ENCODE data around the gene CTDP1.

CTDP1 gene

GRCh38 chr18:79679552-79680099, at the start of gene CTDP1:
Gene CTDP1 (plus strand): TSS chr18:79679803. CDS start chr18:79679948, 145 bp downstream.
- DNase-seq (ENCODE audit: low spot score): peak; percentile 98

GRCh38 chr18:79630281-79631095, 49.1 kb upstream of the CTDP1 start:
- no peak for DNase-seq (ENCODE audit: low spot score)

GRCh38 chr18:79631096-79631507, 48.5 kb upstream of the CTDP1 start:
- no peak for DNase-seq (ENCODE audit: low spot score)

- DNase-seq (ENCODE audit: low spot score): no peak
Measured at GRCh38 chr18:79631761-79632446, 47.7 kb upstream of the CTDP1 start.

- DNase-seq (ENCODE audit: low spot score): no peak
Measured at GRCh38 chr18:79632765-79633164, 46.8 kb upstream of the CTDP1 start.

GRCh38 chr18:79634186-79634585, 45.4 kb upstream of the CTDP1 start:
- DNase-seq (ENCODE audit: low spot score): no peak

- DNase-seq (ENCODE audit: low spot score): no peak
Measured at GRCh38 chr18:79634593-79635426, 44.8 kb upstream of the CTDP1 start.

- DNase-seq (ENCODE audit: low spot score): no peak
Measured at GRCh38 chr18:79635427-79635726, 44.2 kb upstream of the CTDP1 start.

- DNase-seq (ENCODE audit: low spot score): peak; percentile 66
Measured at GRCh38 chr18:79637181-79637920, 42.3 kb upstream of the CTDP1 start.

- no peak for DNase-seq (ENCODE audit: low spot score)
Measured at GRCh38 chr18:79637921-79638909, 41.4 kb upstream of the CTDP1 start.

GRCh38 chr18:79639072-79639829, 40.4 kb upstream of the CTDP1 start:
- DNase-seq (ENCODE audit: low spot score): no peak

- DNase-seq (ENCODE audit: low spot score): no peak
Measured at GRCh38 chr18:79640064-79640672, 39.4 kb upstream of the CTDP1 start.

GRCh38 chr18:79640875-79641274, 38.7 kb upstream of the CTDP1 start:
- no peak for DNase-seq (ENCODE audit: low spot score)

- no peak for DNase-seq (ENCODE audit: low spot score)
Measured at GRCh38 chr18:79641722-79642497, 37.7 kb upstream of the CTDP1 start.

GRCh38 chr18:79642626-79643025, 37.0 kb upstream of the CTDP1 start:
- DNase-seq (ENCODE audit: low spot score): no peak

- no peak for DNase-seq (ENCODE audit: low spot score)
Measured at GRCh38 chr18:79643054-79643984, 36.3 kb upstream of the CTDP1 start.

- DNase-seq (ENCODE audit: low spot score): peak; percentile 95
Measured at GRCh38 chr18:79644006-79644665, 35.5 kb upstream of the CTDP1 start.

All from iPS-NIHi11 (cell line).